GM10266 (cell line): Measurements from ENCODE around the gene AFF3.

Source experiments
- DNase-seq: peaks from one replicate; pipeline ENCODE4 v3.0.0; 2012; ENCODE audit errors: extremely low spot score
- CTCF ChIP-seq: IDR thresholded peaks from 2 replicates; pipeline ENCODE4 v1.5.1; 2012; ENCODE audit warnings: mild to moderate bottlenecking, low read depth; ENCODE audit not compliant: control insufficient read depth, insufficient read depth; ENCODE audit errors: missing control alignments

The AFF3 gene

GRCh38 chr2:100184055-100184737 is 41.8 kb upstream of the AFF3 start:
- TF ChIP-seq CTCF = no peak
- no peak for DNase-seq

- DNase-seq = no peak
- no peak for TF ChIP-seq CTCF
These were observed 40.3 kb upstream of the AFF3 start for GRCh38 chr2:100182494-100183361.

- DNase-seq = no peak
These were observed 38.1 kb upstream of the AFF3 start for GRCh38 chr2:100180503-100180902.

GRCh38 chr2:100179806-100180205 is 37.4 kb upstream of the AFF3 start:
- no peak for DNase-seq
- TF ChIP-seq CTCF = no peak

More at GRCh38 chr2:100180503-100180902, 38.1 kb upstream of the AFF3 start:
- no peak for TF ChIP-seq CTCF

- TF ChIP-seq CTCF = no peak
- DNase-seq = no peak
These were observed 36.5 kb upstream of the AFF3 start for GRCh38 chr2:100178864-100179263.

GRCh38 chr2:100178085-100178788 is 35.8 kb upstream of the AFF3 start:
- DNase-seq = no peak
- TF ChIP-seq CTCF = no peak

GRCh38 chr2:100176925-100177324 is 34.5 kb upstream of the AFF3 start:
- no peak for DNase-seq
- TF ChIP-seq CTCF = no peak
